ENCODE measurements around the gene CPSF4. TPM values are rescaled to one million over a fixed set of nuclear protein-coding genes. Genes with fewer than 3 reads are reported as not detected.

Gene CPSF4
- total and polyA plus RNA-seq, 2 donors (not counting 1 experiment from before 2014, with no cell fraction given), result 52.9 to 63.2 TPM

GRCh38 chr7:99399597-99399996 lies 39.1 kb upstream of the CPSF4 start:
- H3K27me3 ChIP-seq (replicated peaks in 1 of 4; ENCODE audit: control extremely low read depth in 1 of 4, control insufficient read depth in 3 of 4, insufficient read depth in 4 of 4, low read length in 3 of 4), result no peaks in the 10 kb centered on the region
- H3K4me1 ChIP-seq (ENCODE audit: control insufficient read depth in 2 of 2, insufficient read depth in 2 of 2, low read length in 2 of 2), result no peaks in the 10 kb centered on the region
- no peaks in the 10 kb centered on the region for H3K9me3 ChIP-seq (ENCODE audit: control extremely low read depth in 1 of 3, control insufficient read depth in 2 of 3, insufficient read depth in 1 of 3, low read length in 2 of 3)
- ATAC-seq (ENCODE audit: low read depth) (no peak), DNase-seq (no peak)
- peaks cover 8% of the 10 kb centered on the region for H3K4me1 Mint-ChIP-seq
- TF ChIP-seq EZH2 (IDR thresholded peaks at IDR 0.05; ENCODE audit: borderline replicate concordance, insufficient read depth, low read depth, low read length, poor library complexity, severe bottlenecking), result no peak
- TF ChIP-seq, protein P1, sequence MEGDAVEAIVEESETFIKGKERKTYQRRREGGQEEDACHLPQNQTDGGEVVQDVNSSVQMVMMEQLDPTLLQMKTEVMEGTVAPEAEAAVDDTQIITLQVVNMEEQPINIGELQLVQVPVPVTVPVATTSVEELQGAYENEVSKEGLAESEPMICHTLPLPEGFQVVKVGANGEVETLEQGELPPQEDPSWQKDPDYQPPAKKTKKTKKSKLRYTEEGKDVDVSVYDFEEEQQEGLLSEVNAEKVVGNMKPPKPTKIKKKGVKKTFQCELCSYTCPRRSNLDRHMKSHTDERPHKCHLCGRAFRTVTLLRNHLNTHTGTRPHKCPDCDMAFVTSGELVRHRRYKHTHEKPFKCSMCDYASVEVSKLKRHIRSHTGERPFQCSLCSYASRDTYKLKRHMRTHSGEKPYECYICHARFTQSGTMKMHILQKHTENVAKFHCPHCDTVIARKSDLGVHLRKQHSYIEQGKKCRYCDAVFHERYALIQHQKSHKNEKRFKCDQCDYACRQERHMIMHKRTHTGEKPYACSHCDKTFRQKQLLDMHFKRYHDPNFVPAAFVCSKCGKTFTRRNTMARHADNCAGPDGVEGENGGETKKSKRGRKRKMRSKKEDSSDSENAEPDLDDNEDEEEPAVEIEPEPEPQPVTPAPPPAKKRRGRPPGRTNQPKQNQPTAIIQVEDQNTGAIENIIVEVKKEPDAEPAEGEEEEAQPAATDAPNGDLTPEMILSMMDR (IDR thresholded peaks at IDR 0.05), result no peak
- intact Hi-C loops (cut with micrococcal nuclease), result no loop called here
- no peak overlapping the region for H3K4me3 Mint-ChIP-seq
- H2AFZ ChIP-seq (ENCODE audit: insufficient read depth, low read depth, low read length, poor library complexity, severe bottlenecking), result no peak overlapping the region
- peaks cover 10% of the 10 kb centered on the region for H3K79me2 ChIP-seq (ENCODE audit: control insufficient read depth, insufficient read depth, low read length)
- H3K9me3 Mint-ChIP-seq (ENCODE audit: insufficient read depth), result no peaks in the 10 kb centered on the region
- no peak overlapping the region for H3K9ac ChIP-seq (ENCODE audit: low read length)
- CTCF ChIA-PET, result interaction anchor here (1.3 kb wide), 1 partner anchor 8 kb away, joined by 3 read pairs; no protein-coding TSS in a partner anchor
- H3K4me3 ChIP-seq (ENCODE audit: control extremely low read depth in 1 of 5, extremely low read depth in 1 of 5, insufficient read depth in 1 of 5, low read depth in 2 of 5, low read length in 4 of 5), result no peak overlapping the region
- H3K27me3 Mint-ChIP-seq, result no peaks in the 10 kb centered on the region
- H3K27ac ChIP-seq (ENCODE audit: low read length in 2 of 2), result no peak overlapping the region
- H3K27ac Mint-ChIP-seq, result no peak overlapping the region
- 79% methylated on average over 5 of the region's 6 CpGs for WGBS (ENCODE audit: insufficient coverage)
- POLR2A ChIA-PET, result interaction anchor here (1.3 kb wide), 1 partner anchor 9 kb away, joined by 4 read pairs; the partner anchor contains the start of genes BUD31 and PDAP1
- H4K20me1 ChIP-seq (ENCODE audit: control insufficient read depth, insufficient read depth, low read length, poor library complexity, severe bottlenecking), result peaks cover 69% of the 10 kb centered on the region
- no peak overlapping the region for H3K4me2 ChIP-seq (replicated peaks; ENCODE audit: low read depth, low read length, poor library complexity, severe bottlenecking)
- peaks cover 7 to 70% of the 10 kb centered on the region in 2 experiments for H3K36me3 ChIP-seq (replicated peaks in 1 of 2; ENCODE audit: control extremely low read depth in 1 of 2, control insufficient read depth in 1 of 2, extremely low read depth in 1 of 2, insufficient read depth in 2 of 2, low read length in 1 of 2)

GRCh38 chr7:99402854-99403253 lies 35.9 kb upstream of the CPSF4 start:
- peaks cover 16 to 17% of the 10 kb centered on the region in 2 donors for H3K4me1 ChIP-seq (ENCODE audit: control insufficient read depth in 2 of 2, insufficient read depth in 2 of 2, low read length in 2 of 2)
- H2AFZ ChIP-seq (ENCODE audit: insufficient read depth, low read depth, low read length, poor library complexity, severe bottlenecking), result no peak overlapping the region
- H3K4me2 ChIP-seq (replicated peaks; ENCODE audit: low read depth, low read length, poor library complexity, severe bottlenecking), result no peak overlapping the region
- CTCF ChIA-PET, result interaction anchor here (0.6 kb wide), 1 partner anchor 15 kb away, joined by 6 read pairs; no protein-coding TSS in a partner anchor
- TF ChIP-seq, protein P1 (IDR thresholded peaks at IDR 0.05), result no peak
- no peak for TF ChIP-seq EZH2 (IDR thresholded peaks at IDR 0.05; ENCODE audit: borderline replicate concordance, insufficient read depth, low read depth, low read length, poor library complexity, severe bottlenecking)
- H3K79me2 ChIP-seq (ENCODE audit: control insufficient read depth, insufficient read depth, low read length), result peaks cover 43% of the 10 kb centered on the region
- H3K4me3 ChIP-seq (ENCODE audit: control extremely low read depth in 1 of 5, extremely low read depth in 1 of 5, insufficient read depth in 1 of 5, low read depth in 2 of 5, low read length in 4 of 5), result no peak overlapping the region
- peak overlapping the region; percentile 8 for H3K27ac Mint-ChIP-seq
- ATAC-seq (ENCODE audit: low read depth) (no peak), DNase-seq (no peak)
- H3K27me3 Mint-ChIP-seq, result no peaks in the 10 kb centered on the region
- no peaks in the 10 kb centered on the region for H3K9me3 Mint-ChIP-seq (ENCODE audit: insufficient read depth)
- H3K9me3 ChIP-seq (ENCODE audit: control extremely low read depth in 1 of 3, control insufficient read depth in 2 of 3, insufficient read depth in 1 of 3, low read length in 2 of 3), result no peaks in the 10 kb centered on the region
- no peak overlapping the region for H3K27ac ChIP-seq (ENCODE audit: low read length in 2 of 2)
- intact Hi-C loops (cut with micrococcal nuclease), result no loop called here
- H3K27me3 ChIP-seq (replicated peaks in 1 of 4; ENCODE audit: control extremely low read depth in 1 of 4, control insufficient read depth in 3 of 4, insufficient read depth in 4 of 4, low read length in 3 of 4), result no peaks in the 10 kb centered on the region
- peaks cover 26% of the 10 kb centered on the region for H3K4me1 Mint-ChIP-seq
- POLR2A ChIA-PET, result interaction anchor here (0.6 kb wide), 3 partner anchors 8 to 38 kb away, joined by 3 to 7 read pairs (median 3); no protein-coding TSS in a partner anchor
- 100% methylated on average over 3 of the region's 3 CpGs for WGBS (ENCODE audit: insufficient coverage)
- no peak overlapping the region for H3K9ac ChIP-seq (ENCODE audit: low read length)
- no peak overlapping the region for H3K4me3 Mint-ChIP-seq
- peaks cover 7 to 51% of the 10 kb centered on the region in 2 experiments for H3K36me3 ChIP-seq (replicated peaks in 1 of 2; ENCODE audit: control extremely low read depth in 1 of 2, control insufficient read depth in 1 of 2, extremely low read depth in 1 of 2, insufficient read depth in 2 of 2, low read length in 1 of 2)
- H4K20me1 ChIP-seq (ENCODE audit: control insufficient read depth, insufficient read depth, low read length, poor library complexity, severe bottlenecking), result peaks cover 70% of the 10 kb centered on the region
